Measurements from ENCODE around the gene LRRC31.

LRRC31 gene

DNA sequence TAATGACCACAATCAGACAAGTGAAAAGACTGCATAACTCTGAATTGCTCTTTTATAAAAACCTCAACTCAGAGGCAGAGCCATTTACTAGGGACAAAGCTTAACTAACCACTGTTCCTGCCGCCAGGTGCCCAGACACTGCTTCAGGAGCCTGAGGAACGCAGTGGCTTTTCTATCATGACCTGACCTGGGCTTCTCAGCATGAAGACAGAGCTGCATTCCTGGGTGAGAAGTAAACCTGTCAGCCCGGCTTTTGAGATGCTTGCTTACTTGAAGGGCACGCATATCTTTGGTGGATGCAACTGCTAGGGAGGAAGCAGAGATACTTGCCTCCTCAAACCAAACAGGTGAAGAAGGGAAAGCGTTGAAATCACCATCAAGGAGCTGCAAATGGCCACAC, 7.9 kb downstream of the LRRC31 start:
- DNase-seq, result no peak

DNA sequence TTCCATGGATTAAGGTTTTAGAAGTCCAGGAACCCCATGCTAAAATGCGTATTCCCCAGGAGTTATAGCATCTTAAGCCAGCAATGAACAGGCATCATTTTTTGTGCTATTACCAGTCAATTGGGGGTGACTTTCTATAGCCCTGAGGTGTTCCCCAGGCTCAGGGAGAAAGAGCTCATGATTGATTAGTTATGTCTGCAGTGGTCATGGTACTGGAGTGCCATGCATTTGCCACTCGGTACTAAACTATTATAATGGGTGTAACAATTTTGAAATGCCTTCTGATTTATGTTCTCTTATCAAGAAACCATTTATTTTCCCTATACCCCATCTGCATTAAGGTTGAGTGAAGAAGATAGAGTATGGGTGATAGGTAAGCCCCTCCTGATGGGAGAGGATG, 11.9 kb downstream of the LRRC31 start:
- no peak for DNase-seq

DNA sequence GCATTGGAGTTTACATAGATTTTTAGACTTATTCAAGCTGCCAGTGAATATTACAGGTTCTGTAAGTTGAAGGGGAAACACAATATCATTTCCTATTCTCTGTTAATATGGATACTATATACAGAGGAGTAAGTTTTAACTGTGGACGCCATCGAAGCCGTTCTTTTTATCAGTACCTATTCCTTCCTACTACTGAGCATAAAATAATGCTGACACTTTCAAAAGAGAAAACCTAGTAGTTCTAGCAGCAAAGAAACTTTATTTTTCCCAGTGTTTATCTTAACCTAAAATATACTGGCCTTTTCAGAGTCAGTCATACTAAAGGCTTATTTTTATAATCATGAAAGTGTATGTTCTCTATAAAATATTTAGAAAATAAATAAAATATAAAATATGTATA, 14.2 kb downstream of the LRRC31 start:
- no peak for DNase-seq

DNA sequence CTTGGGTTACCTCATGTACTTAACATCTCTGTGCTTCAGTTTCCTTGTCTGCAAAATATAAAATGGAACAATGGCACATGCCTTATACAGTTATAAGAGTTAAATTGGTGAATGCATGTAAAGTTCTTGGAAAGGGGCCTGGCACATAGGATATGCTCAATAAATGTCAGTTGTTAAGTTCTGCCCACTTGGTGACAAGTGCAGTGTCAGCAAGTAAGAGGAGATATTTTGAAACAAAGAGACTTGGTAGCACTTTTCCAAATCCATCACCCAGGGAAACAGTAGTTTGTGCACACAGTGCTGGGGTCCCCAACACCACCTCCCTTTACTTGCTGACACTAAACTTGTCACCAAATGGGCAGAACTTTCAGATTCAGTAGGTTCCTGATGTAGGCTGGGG, 19.1 kb downstream of the LRRC31 start:
- no peak for DNase-seq

DNA sequence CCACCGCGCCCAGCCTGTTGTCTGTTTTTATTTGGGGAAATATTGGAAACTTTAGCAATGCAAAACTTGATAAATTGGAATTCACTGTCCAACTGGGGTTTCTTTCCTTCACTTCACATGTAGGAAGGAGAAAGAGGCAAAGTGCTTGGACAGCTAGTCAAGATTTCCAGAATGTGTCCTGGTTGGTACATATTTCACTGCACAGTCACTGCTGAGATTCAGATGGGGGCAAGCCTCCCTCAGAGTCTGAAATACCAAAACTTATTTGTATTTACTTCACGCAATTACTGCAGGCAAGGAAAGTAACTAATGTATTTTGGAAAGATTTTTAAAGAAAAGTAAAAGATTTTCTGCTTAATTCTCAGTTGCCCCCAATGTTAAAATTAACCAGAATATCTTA, 21.0 kb downstream of the LRRC31 start:
- no peak for DNase-seq

DNA sequence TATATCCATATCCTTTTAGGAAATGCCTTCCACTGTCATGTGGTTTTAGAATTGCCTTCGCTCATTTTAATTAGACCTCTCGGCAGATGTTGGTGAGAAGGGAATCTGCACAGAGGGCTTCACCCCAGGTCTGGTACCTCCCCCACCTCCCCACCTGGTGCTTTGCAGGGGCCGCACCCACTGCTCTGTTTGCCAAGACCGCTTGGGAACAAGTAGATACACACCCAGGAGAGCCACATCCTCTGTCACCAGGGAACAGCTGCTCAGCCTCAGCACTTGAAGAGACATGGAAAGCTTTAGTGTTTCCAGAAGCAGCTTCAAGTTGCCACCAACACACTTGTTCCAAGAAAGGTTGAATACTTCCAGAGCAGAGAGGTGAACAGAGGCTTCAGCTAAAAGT, 21.8 kb downstream of the LRRC31 start:
- DNase-seq, result no peak

DNA sequence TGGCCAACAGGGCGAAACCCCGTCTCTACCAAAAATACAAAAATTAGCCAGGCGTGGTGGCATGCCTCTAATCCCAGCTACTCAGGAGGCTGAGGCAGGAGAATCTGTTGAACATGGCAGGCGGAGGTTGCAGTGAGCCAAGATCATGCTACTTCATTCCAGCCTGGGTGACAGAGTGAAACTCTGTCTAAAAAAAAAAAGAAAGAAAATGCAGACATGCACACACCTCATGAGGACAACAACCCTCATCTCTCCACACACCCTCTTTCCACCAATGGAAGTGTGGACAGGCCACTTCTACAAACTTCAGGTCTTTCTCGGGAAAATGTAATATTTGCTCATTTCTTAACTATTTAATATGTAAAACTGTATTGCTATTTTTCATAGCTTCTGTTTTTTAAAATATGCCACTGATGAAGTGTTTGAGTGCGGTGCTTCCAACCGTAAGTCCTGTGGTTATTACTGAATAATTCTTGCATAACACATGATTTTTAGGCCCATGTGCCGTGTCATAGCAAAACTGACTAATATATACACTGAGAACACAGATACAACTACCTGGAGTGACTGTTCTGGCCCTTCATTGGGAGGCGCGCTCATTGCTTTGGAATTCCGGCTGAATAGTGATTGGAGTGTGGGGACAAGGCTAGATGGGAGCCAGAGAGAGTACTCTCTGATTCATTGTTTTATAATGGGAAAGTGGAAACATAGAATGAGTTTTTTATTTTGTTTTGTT, 23.1 kb downstream of the LRRC31 start:
- no peak for DNase-seq

DNA sequence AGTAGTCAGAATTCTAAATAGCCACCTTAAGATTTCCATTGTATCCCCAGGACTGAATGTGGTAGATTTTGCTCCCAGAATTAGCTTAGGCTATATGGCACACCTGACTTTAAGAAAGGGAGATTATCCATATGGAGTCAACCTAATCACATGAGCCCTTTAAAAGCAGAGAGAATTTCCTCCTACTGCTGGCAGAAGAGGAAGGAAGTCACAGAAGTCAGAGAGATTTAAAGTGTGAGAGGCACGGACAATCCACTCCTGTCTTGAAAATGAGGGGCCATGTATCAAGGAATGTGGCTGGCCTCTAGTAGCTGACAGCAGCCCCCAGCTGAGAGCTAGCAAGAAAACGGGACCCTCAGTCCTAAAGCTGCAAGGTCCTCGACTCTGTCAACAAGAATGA, 26.8 kb downstream of the LRRC31 start:
- DNase-seq, result no peak

DNA sequence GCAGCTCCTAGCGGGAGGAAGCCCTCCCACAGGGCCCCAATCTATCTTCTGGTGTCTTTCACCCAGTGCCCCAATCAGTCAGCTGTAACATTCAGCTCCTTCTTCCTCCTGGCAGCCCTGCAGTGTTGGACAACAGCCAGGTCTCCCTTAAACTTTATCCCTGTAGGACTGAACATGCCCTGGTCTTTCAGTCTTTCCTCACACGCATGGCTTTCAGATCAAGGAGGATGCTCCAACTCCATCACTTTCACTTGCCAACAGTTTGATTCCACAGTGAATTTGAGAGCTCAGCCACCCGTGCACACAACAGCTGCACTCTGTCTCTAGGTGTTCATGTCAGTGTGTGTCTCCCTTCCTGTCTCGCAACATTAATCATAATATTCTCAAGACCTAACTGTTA, 28.6 kb downstream of the LRRC31 start:
- DNase-seq, result no peak

DNA sequence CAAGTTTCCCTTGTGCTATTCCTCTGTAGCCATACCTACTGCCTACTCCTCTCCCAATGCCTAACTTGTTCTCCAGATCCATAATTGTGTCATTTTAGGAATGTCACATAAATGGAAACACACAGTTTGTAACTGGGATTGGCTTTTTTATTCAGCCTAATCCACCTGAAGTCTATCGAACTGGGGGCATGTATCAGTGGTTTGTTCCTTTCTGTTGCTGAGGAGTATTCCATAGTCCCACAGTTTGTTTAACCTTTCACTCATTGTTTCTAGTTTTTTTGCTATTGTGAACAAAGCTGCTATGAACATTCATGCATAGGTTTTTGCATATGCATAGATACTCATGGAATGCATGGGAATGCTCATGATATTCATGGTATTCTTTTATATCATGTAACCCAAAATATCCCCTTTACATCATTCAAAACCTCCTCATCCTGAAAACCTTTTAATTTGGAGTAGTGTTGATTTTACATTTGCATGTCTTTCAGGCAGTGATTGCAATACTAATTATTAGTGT, 31.2 kb downstream of the LRRC31 start:
- no peak for DNase-seq

DNA sequence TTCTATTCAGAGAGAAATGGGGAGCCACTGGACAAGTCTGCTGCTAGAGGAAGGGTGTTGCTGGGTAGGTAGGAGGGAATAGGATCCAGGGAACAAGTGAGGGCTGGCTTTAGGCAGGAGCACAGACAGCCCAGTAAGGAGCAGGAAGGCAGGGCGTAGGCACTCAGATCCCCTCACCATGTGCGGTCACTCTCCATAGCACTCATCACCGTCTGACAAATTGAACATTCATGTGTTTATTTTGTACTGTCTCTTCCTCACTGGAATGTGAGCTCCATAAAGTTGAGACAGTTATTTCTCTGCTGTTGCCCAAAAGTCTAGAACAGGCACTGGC, 32.8 kb downstream of the LRRC31 start:
- DNase-seq, result no peak

DNA sequence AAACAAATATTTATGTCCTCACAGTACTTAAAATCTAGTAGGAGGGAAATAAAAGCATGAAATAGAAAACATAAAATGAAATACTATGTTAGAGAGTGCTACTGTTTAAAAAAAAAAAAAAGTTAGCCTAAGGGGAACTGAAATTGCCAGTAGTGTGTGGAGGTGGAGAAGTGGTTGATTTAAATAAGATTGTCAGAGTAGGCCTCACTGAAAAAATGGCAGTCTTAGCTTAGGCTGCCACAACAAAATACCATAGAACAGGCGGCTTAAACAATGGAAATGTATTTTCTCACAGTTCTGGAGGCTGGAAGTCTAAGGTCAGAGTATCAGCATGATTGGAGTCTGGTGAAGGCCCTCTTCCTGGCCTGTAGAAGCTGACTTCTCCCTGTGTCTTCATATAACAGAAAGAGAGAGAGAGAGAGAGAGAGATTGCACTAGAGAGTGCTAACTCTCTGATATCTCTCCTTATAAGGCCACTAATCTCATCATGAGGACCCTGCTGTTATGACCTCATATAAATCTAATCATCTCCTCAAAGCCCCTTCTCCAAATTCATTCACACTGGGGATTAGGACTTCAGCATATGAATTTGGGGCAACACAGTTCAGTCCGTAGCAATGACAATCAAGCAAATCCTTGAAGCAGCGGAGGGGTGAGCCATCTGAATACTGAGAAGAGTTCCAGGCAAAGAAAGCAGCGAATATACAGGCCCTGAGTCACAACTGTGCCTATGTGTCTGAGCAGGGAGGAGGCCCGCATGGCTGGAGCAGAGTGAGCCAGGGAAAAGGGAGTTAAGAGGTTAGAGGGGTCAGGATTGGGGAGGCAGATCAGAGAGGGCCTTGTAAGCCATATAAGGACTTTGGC, 33.4 kb downstream of the LRRC31 start:
- DNase-seq, result no peak

DNA sequence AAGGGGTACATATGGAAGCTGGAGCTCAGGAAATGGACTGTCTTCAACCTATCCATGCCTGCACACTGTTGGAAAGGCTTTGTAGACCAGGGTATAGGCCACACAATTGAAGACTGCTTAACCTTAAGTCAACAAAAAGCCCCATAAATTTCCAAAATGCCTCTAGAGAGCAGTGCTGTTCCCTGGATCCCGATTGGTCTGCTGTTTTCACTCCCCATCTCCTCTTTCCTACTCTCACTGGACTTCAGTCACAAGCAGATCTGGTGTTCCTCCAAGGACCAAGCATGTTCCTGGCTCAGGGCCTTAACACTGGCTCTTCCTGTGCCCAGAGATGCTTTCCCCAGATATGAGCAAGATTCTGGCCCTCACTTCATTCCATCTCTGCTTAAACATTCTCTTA, 34.2 kb downstream of the LRRC31 start:
- DNase-seq, result no peak

DNA sequence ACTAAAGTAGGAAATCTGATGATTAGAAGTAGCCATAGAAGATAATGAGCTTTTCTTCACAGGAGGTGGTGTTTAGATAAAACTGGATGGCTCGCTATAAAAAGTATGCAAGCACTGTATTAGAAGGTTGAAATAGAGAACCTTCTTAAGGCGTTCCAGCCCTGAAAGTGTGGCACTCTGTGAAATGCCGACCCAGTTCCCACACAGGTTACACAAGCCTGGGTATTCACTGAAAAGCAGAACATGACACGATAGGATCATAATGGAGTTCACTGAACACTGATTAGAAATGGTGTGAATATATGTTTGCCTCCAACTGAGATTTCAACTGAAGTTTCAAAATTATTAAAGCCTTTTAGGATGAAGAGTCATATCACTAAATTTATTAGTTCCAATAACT, 42.0 kb downstream of the LRRC31 start:
- DNase-seq, result no peak

DNA sequence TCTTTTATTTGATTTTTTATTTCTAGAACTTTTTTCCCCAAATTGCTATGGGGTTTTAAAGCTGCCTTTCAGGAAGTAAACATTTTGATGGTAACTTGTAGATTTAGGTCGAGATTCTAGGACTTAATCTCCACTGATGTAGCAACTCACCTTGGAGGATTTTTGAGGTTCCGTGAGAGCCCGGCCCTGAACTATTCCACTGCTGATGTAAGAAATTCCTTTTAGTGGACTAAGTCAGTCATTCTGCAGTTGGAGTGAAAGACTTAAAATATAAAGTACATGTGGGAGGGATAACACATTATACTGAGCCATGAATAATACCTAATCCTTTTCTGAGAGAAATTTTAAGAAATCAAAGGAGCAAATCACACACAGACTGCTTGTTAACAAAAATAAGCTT, 44.4 kb downstream of the LRRC31 start:
- no peak for DNase-seq

DNA sequence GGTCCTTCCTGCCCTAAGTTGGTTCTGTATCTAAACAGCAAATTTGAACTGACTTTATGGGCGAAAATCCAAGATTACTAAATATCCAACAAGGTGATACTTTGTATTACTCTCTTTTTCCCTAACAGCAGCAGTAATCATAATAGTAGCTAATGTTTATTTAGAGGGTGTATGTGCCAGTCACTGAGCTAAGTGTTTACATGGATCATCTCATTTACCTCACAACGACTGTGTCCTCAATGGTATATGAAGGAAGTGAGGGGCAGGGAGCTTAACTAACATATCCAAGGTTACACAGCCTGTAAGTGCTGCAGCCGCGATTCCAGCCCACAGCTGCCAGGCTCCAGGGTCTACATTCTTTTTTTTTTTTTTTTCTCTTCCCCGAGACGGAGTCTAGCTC, 46.8 kb downstream of the LRRC31 start:
- DNase-seq, result no peak

DNA sequence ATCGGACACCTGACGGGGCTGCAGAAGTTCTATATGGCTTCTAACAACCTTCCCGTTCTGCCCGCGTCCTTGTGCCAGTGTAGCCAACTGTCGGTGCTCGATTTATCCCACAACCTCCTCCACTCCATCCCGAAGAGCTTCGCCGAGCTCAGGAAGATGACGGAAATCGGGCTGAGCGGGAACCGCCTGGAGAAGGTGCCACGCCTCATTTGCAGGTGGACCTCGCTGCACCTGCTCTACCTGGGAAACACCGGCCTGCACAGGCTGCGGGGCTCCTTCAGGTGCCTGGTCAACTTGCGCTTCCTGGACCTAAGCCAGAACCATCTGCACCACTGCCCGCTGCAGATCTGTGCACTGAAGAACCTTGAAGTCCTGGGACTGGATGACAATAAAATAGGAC, 47.2 kb downstream of the LRRC31 start:
- no peak for DNase-seq

DNA sequence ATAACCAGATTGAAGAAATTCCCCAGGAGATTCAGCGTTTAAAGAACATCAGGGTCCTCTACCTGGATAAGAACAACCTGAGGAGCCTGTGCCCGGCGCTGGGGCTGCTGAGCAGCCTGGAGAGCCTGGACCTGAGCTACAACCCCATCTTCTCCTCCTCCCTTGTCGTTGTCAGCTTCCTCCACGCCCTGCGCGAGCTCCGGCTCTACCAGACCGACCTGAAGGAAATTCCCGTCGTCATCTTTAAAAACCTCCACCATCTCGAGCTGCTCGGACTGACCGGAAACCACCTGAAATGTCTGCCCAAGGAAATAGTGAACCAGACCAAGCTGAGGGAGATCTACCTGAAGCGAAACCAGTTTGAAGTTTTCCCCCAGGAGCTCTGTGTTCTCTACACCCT, 47.6 kb downstream of the LRRC31 start:
- no peak for DNase-seq

DNA sequence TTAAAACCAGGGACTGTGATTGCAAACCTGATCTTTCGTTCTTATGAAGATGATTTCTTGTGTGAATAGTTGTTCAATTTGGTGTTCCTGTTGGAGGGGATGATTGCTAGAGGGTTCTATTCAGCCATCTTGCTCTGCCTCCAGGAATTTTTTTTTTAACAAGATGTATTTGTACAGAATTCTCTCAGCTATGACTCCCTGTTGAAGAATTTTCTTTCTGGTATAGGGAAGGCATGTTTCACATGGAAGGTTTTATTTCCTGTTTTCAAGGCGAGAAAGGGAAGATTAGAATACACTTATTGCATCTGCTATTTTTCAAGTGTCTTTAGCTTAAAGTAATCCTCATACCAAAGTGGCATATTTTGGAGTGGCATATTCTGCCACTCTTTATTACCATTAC, 51.4 kb downstream of the LRRC31 start:
- no peak for DNase-seq

DNA sequence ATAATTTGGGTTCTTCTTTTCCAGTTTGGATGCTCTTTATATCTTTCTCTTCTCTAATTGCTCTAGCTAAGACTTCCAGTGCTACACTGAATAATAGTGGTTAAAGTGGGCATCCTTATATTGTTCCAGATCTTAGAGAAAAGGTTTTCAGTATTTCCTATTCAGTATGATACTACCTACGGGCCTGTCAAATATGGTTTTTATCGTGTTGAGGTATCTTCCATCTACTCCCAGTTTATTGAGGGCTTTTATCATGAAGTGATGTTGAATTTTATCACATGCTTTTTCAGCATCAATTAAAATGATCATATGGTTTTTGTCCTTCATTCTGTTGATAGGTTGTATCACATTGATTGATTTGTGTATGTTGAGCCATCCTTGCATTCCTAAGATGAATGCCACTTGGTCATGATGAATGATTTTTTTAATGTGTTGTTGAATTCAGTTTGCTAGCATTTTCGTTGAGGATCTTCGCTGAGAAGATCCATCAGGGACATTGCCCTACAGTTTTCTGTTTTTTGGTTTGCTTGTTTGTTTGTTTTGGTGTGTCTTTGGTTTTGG, 54.1 kb downstream of the LRRC31 start:
- DNase-seq, result no peak

DNA sequence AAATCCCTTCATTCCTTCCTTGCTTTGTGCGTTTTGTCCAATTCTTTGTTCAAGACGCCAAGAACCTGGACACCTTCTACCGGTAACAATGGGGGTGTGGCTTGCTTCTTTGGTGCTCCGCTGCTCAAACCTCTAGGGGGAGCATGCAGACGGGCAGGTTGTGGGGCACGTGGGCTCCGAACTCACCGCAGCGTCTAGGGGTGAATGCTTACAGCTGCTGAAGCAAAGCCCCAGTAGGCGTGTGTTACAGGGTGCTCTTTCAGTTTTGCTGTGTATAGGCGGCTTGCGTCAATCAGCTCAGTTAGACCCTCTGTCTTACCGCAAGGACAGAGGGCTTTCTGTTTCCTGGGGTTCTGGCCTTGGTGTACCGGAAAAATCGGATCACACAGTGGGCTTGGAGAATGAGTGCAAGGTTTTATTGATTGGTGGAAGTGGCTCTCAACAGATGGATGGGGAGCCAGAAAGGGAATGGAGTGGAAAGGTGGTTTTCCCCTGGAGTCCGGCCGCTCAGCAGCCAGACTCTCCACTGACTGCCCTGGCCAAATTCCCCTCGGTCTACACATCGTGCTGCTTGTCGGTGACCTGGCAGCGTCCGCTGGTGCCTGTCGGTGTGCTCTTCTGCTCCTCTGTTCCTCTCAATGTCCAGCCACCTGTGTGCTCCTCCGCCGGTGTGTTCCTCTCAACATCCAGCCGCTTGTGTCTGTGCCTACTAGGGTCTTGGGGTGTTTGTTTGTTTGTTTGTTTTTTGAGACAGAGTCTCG, 55.8 kb downstream of the LRRC31 start:
- DNase-seq, result peak; percentile 70

DNA sequence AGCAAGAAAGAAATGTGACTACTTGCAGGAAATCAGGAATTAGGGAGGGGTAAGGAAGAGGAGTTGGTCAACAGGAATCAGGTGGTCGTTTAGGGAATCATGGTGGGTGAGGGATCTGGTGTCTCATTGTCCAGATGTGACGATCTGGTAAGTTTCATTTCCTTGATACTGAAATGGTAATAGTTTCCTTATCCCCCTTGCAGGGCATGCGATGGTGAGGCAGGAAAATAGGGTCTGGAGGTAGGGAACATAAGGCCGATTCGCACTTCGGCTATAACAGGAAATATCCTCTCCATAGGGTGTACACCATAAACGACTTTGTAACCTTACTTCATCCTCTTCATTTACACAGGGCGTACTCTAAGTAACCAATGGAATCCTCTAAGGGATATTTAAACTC, 56.5 kb downstream of the LRRC31 start:
- DNase-seq, result no peak
